Fibroblast of gingiva (primary cell): ENCODE measurements around the gene PPP1R15B.

Experiments
- DNase-seq: peaks from one replicate; pipeline ENCODE4 v3.0.0-alpha.2; 2011; ENCODE audit warnings: low read depth

The PPP1R15B gene

GRCh38 chr1:204400882-204401510 lies 10.6 kb downstream of the PPP1R15B start:
- DNase-seq, result no peak

DNA sequence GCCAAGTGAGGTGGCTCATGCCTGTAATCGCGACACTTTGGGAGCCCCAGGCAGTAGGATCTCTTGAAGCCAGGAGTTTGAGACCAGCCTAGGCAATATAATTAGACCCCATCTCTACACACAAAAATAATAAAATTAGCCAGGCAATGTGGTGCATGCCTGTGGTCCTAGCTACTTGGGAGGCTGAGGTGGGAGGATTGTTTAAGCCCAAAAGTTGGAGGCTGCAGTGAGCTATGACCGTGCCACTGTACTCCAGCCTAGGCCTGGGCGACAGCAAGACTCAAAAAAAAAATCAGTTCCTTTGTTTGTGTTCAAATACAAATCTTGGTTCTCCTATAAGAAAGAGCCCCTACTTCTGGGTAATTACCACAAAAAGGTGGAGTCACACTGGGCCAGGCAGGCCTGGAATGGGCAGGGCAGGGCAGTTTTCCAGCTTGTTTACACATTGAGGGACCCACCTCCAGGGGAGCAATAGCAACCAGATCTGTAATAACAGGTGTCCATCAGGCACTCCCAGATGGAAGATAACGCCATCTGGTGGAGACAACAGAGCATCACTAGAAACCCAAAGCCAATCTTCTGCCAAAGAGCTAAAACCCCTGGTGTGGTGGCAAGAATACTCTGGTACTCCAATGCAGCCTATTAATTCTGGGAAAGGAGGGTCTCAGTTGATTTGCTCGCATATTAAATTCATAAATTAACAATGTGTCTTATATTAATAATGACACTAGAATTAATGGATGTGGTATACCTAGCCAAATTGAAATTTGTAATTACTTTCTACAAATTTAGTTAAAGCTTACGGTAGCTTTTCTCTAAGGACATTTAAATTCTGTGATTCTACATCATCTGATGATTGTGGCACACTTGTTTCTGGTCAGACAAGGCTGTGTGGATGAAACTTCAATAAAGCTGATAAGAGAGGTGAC lies 13.2 kb downstream of the PPP1R15B start:
- peak; percentile 48 for DNase-seq

DNA sequence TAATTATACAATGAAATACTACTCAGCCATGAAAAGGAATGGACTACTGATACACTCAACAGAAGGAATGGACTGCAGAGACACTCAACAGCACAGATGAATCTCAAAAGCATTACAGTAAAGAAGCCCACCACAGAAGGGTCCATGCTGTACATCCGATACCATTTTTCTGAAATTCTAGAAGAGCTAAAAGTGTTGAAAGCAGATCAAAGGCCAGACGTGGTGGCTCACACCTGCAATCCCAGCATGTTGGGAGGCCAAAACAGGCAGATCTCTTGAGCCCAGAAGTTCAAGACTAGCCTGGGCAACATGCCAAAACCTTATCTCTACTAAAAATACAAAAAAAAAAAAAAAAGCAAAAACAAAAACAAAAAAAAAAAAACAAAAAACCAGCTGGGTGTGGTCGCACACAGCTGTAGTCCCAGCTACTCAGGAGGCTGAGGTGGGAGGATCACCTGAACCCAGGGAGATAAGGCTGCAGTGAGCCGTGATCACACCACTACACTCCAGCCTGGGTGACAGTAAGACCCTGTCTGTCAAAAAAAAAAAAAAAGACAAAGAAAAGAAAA lies 15.5 kb downstream of the PPP1R15B start:
- no peak for DNase-seq

DNA sequence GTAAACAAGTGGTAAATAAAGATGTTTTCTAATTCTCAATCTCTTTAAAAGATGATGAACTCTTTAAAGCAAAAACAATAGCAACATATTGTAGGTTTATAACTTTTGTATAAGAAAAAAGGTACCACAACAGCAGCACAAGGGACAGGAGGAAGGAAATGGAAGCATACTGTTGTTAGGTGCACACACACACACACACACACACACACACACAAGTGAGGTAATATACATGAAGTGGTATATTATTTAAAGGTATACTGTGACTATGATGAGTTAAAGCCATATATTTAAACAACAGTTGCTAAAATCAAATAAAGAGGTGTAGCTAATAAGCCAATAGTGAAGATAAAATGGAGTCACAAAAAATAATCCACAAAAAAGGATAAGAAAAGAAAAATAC lies 20.0 kb downstream of the PPP1R15B start:
- DNase-seq, result no peak

DNA sequence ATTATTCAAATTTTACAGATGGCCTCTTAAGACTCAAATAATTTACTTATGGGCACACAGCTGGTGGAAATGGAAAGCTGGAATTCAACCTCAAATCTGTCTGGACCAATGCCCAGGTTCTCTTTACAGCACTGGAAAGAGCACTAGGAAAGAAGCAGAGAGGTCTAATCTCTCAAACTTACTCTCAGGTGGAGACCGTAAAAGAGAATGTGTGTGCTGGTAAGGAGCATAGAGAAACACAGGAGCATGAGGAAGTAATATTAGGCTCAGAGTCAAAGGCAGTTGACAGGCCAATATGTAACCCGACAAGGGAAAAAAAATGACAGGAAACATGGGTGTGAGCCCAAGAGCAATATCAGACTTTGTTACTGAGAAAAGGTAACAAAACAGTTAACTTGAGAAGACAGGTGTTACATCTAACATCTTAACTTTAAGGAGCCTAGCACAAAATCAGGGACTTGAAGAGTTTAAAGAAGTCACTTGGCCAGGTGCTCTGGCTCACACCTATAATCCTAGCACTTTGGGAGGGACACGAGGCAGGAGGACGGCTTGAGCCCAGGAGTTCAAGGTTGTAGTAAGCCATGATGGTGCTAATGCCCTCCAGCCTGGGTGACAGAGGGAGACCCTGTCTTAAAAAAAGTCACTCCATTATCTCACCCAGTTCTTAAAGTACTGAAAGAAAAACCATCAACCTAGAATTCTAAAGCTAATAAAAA lies 20.7 kb downstream of the PPP1R15B start:
- DNase-seq, result no peak

DNA sequence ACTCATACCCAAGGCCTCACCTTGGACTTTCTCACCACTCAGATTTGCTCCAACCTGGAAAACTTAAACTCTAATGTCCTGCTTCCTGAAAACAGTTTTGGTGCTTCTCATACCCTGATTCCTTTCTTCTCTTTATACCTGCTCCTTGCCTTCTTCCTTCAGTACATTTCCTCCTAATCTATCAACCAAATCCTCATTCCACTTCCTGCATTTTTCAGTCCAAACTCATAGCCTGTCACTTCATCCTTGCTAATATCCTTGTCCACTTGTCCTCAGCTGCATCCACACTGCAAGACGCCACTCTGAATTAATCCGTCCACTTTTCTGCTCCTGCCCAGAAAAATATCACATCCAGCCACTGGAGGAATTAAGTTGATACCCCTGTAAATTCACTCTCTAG lies 25.9 kb downstream of the PPP1R15B start:
- DNase-seq, result no peak

DNA sequence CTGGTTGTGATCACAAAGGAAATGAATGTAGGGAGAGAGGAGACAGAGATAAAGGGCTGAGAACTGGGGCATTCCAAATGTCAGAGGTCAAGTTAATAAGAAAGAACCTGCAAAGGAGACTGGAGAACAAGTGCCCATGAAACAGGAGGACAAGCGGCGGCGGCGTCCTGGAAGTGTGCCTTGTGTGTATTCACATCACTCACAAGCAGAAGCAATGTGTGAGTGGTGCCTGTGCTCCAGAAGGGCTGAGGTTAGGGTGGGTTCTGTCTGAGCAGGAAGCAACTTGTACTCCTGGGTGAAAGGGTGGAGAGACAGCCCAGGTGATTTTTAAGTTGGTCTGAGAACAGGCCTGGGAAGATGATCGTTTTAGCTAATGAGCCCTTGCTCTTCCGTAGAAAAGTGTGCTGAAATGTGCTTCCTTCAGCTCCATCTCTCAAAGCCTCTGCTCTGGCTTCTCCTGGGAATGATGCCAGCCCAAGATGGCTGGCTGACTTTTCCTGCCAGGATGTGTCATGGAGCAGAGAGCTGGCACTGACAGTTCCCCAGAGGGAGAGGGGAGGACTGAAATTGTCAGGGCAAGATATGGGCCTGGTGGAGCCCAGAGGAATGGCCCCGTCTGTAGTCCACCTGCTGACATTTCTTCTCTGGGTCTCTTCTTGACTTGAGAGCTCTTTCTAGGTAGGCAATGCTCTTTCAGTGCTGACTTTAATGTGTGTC lies 26.8 kb downstream of the PPP1R15B start:
- DNase-seq, result peak; percentile 61

DNA sequence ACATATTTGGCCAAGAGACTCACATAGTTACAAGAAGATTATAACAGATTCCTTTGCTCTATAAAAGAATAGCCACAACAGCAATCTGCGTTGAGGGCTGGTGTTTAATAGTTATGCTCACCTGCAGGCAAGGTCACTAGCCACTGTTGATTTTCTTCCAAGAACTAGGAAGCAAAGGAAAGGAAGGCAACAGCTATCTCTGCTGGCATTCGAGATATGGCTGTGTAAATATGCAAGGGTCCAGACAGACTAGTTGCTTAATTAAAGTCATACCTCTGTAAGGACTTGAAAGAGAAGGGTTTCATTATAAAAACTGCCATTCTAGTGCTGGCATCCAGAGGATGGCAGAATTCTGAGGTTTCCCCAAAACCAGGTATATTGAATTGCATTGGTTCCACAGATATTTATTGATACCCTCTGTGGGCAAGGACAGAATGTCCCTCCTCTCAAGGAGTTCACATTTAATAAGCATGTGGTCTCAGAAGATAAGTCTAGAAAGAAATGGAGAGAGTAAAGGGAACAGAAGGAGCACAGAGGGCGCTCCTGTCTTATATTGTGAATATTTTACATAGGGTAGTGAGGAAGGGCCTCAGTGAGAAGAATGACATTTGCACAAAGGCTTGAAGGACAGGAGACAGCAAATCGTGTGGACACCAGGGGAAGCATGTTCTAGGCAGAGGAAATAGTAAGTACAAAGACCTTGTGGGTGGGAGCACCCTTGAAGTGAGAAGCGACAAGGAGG lies 28.3 kb downstream of the PPP1R15B start:
- no peak for DNase-seq

DNA sequence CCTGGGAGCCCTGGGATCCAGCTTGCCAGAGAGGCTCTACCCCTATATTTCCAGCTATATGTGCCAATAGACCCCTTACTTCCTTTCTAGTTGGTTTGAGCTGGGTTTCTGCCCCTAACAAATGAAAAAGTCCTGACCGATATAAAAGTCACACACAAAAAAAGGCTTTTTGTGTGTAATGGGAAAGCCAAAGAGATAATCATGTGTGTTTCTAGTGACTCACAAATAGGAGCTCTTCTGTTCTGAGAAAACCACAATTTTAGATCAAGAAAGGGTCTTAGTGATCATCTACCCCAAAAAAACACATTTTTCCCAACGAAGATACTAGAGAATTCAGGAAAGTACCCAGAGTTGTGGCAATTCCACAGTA lies 28.9 kb downstream of the PPP1R15B start:
- DNase-seq, result no peak

DNA sequence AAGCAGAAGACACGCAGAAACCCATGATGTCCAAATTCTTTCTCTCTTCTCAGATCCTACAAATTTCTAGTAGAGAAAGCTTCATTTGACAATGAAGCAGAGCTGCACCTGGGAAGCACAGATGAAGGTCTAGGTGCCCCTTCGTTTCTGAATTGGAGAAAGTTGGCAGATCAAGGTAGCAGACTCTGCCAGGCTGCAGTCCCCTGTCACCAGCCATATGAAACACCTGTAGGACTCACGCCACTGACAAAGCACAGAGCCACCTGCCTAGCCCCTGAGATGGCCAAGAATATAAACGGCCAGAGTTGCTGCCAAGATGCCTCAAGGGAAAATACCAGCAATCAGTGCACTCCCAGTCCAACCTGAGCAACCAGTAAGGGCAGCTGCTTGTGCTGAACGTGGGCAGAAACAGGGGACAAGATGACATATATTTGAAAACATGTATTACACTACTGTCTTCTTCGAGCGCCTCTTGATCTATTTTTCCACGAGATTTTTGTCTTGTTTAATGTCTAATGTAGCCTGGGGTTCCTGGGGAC lies 31.3 kb downstream of the PPP1R15B start:
- DNase-seq, result no peak

DNA sequence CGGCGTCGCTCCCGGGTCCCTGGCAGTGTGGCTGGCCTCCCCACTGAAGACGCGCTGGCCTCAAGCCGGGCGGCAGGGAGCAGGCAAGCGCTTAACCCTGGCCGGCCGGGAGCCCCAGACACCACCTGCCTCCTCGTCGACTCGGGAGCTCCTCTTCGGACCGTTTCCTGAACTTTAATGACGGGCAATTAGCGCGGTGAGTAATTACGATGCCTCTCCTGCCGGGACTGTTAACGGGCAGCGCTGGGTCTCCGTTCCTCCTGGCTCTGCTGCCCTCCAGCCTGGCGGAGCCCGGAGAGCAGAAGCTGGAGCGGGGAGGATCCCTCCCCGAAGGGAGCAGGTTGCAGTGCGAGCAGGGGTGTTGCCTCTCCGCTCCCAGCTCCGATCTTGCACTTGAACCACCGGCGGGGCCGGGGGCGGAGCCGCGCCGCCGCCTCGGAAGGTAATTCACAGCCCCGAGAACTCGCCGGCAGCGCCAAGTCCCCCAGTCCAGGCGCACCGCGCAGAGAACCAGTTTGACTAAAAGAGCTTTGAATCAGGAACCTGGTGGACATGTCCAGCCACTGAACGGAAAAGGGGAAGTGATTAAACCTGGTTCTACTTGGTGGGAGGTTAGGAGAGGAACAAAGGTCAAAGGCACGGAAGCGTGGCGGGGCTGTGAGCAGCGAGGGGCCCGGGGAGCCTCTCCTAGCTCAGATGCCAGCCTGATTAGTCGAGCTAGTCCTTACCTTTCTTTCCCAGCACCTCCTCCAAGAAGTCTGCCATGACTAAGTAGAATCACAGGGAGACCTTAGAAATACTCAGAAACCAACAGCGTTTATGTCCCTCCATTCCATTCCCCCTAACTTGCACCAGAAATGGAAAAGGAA lies 33.6 kb downstream of the PPP1R15B start:
- no peak for DNase-seq

DNA sequence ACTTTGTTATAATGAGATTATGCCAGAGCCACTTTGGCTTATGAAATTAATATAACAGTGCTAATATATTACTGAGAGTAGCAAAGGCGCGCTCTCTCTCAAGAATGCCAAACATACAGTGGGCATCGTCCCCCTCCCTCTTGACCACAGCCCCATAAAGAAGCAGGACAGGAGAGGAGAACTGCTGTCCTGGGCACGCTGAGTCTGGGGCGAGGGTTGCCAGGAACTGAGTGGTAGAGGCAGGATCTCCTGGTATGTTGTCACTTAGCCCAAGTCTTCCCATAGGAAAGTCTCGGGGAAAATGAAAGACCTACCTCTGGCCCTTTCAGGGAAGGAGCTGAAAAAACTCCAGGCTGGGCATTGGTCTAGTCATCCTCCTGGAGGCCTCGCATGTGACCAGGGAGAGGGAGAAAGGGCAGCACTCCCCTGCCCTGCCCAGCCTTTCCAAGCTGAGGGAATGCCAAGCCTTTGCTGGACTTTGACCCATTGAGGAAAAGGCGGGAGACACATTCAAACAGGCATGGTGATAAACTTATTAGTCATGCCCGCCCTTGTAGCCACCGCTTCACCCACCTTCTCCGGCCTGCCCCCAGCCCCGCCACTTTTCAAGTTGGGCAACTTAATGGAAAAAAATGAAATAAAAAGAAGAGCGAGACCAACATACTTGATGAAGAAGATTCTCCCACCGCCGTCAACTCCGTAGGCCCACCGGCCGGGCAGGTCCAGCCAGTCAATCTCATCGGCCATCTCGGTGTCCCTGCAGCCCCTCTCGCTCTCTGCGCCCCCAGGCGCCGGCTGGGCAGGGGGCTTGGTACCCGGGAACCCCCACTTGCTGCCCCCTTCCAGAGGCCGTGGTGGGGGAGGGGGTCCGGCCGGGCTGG lies 34.5 kb downstream of the PPP1R15B start:
- no peak for DNase-seq

DNA sequence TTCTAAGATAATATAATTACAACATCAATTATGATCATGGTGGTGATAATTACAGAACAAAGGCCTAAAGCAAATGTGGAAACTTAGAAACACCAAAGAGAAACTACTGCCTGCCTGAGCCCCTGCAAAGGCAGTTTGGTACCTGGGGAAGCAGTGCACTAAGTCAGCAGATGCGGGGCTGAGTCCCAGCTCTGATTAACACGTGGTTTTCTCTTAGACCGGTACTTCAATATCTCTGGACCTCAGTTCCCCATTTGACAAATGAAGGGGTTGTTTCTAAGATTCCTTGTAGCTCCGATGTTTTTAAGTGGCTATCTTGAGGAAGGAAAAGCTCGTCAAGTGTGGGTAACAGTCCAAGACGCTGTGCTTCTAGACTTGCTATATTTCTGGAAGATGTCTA lies 35.2 kb downstream of the PPP1R15B start:
- no peak for DNase-seq

- DNase-seq, result no peak
These were observed 37.7 kb downstream of the PPP1R15B start for GRCh38 chr1:204373911-204374310.

DNA sequence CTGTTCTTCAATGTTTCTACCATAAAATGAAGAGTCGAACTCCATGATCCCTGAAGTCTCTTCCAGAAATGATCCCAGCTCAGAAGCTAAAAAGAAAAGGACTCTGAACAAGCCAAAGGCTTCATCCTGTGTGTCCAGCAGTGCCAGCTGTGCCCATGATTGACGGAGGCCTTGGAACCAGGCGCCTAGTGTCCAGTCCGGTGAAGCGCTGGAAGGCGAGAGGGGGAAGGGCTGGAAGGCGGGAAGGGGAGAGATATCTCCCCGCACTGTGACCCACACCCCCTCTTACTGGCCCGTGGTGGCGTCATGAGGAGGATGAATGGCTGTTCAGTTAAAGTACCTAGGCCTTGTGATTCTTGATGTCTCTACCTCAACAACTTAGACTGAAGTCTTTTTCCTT lies 41.4 kb downstream of the PPP1R15B start:
- no peak for DNase-seq

GRCh38 chr1:204368996-204369726 lies 42.5 kb downstream of the PPP1R15B start:
- DNase-seq, result no peak

GRCh38 chr1:204367956-204368355 lies 43.7 kb downstream of the PPP1R15B start:
- DNase-seq, result no peak

DNA sequence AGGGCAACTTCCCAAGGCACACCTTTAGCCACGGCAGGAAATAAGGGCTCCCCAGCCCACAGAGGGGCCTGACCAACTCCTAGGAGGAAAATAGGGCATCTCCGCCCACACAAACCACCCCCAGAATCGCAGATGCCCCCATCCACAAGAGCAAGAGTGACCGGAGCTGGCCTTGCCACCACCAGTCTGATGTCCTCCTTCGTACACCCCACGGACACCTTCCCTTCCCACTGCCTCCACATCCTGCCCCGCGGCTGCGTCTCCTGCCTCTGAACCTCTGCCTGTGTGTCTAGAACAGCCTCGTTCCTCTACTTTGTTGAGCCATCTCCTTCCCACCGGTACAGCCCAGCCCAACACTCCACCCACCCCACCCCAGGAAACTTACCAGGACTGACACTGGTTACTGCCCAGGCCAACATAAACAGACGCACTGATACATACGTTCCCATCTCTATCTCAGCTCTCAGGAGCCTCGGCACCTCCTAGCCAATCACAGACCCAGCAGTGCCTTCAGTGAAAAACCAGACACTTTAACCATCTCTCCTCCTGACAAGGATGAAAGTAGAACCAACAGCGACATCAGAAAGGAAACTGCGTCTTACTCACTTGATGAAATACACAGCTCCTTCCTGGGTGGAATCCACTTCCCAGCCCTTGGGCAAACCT lies 44.3 kb downstream of the PPP1R15B start:
- DNase-seq, result no peak
